Measurements from ENCODE around the gene MAPK9. TPM values are rescaled to one million over a fixed set of nuclear protein-coding genes. Genes with fewer than 3 reads are reported as not detected.

The MAPK9 gene
- total RNA-seq, 2 experiments from 2014 or later: 21.2 to 21.7 TPM

DNA sequence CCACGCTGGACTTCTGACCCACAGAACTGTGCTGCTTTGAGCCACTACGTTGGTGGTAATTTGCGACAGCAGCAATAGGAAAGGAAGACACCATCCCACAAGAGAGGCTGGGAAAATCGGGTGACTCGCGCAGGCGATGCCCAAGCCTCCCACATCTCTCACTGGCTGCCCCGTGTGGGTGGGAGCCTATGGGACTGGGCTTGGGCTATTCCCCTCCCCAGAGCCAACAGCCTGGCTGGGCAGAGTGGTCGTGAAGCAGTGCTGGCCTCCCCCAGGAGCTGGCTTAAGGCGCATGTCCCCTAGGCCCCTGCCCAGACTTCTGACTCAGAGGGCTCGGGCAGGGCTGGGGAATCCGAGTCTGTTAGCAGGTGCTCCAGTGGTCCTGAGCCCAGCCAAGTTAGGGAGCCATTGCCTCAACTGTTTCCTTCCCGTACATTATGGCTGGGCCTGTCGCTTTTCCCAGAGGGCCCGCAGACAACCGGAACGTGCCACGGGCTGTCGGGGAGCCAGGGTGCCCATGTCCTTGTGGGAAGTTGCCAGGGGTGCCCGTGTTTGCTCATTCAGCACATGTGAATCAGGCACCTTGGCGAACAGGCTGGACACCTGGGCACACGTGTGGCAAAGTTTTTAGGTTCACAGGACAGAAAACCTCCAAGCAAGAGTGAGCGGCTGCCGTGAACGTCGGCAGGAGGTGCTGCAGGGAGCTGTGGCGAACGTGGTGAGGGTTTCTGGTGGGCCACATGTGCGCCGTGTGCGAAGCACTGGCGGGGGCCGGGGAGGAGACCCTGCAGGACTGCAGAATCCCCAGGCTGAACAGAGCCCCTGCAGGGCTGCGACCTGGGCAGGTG, 75.9 kb downstream of the MAPK9 start:
- Histone ChIP-seq H3K36me3 (ENCODE audit: insufficient read depth, low read length) (no peaks in the 10 kb centered on the region), H3K4me3 (ENCODE audit: low read length) (no peak overlapping the region), H3K27me3 (ENCODE audit: control insufficient read depth in 1 of 2, insufficient read depth in 2 of 2, low read length in 2 of 2) (peaks cover 7 to 12% of the 10 kb centered on the region in 2 experiments), H3K27ac (ENCODE audit: low read depth in 1 of 2, low read length in 2 of 2) (no peak overlapping the region), H3K4me1 (ENCODE audit: insufficient read depth, low read length) (no peaks in the 10 kb centered on the region), H3K9me3 (ENCODE audit: control insufficient read depth in 1 of 2, insufficient read depth in 1 of 2, low read length in 2 of 2) (peaks cover 45 to 63% of the 10 kb centered on the region in 2 experiments)
- Mint-ChIP-seq H3K4me1 (ENCODE audit: low read depth) (no peaks in the 10 kb centered on the region), H3K36me3 (ENCODE audit: low read depth) (peaks cover 14% of the 10 kb centered on the region), H3K27me3 (peaks cover 13% of the 10 kb centered on the region), H3K9me3 (peaks cover 15% of the 10 kb centered on the region), H3K27ac (no peak overlapping the region), H3K4me3 (no peak overlapping the region)
- ATAC-seq (ENCODE audit: poor library complexity) (no peak), DNase-seq (no peak)
- ChIA-PET POLR2A (no interaction called here), CTCF (no interaction called here)
- TF ChIP-seq, protein P1, sequence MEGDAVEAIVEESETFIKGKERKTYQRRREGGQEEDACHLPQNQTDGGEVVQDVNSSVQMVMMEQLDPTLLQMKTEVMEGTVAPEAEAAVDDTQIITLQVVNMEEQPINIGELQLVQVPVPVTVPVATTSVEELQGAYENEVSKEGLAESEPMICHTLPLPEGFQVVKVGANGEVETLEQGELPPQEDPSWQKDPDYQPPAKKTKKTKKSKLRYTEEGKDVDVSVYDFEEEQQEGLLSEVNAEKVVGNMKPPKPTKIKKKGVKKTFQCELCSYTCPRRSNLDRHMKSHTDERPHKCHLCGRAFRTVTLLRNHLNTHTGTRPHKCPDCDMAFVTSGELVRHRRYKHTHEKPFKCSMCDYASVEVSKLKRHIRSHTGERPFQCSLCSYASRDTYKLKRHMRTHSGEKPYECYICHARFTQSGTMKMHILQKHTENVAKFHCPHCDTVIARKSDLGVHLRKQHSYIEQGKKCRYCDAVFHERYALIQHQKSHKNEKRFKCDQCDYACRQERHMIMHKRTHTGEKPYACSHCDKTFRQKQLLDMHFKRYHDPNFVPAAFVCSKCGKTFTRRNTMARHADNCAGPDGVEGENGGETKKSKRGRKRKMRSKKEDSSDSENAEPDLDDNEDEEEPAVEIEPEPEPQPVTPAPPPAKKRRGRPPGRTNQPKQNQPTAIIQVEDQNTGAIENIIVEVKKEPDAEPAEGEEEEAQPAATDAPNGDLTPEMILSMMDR (IDR thresholded peaks at IDR 0.05): no peak
- intact Hi-C loops (cut with DNase I, micrococcal nuclease): no loop called here

DNA sequence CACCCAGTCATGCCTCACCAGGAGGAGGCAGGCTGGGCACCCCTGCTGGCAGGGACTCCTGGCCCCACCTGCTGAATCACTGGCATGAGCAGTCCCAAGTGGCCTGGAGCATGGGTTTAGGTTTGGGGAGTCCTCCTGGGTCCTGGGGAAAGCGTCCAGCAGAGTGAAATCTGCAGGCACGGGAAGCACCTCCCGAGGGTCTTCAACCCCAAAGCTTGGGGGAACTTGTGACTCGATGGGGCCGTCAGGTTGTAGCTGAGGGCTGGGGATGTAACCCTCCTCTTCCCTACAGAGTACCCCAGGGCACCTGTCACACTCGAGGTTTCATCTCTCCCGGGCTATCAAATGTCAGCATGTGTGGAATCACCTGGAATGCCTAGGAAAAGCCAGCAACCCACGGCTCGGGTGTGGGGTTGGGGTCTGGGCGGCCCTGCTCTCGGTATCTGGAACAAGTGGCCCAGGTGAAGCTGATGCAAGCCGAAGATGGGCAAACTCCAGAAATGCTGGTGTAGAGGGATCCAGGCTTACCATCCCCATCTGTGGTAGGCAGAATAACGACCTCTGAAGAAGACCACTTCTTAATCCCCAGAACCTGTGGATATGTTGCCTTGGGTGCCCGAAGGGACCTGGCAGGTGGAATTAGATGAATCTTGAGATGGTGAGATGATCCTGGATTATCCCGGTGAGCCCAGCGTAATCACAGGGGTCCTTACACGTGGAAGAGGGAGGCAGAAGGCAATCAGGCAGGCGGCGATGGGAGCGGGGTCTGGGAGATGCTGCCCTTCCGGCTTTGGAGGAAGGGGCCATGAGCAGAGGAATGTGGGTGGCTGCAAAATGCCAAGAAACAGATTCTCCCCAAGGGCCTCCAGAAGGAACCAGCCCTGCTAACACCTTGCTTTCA, 76.8 kb downstream of the MAPK9 start:
- H3K4me1 Mint-ChIP-seq (ENCODE audit: low read depth): no peaks in the 10 kb centered on the region

DNA sequence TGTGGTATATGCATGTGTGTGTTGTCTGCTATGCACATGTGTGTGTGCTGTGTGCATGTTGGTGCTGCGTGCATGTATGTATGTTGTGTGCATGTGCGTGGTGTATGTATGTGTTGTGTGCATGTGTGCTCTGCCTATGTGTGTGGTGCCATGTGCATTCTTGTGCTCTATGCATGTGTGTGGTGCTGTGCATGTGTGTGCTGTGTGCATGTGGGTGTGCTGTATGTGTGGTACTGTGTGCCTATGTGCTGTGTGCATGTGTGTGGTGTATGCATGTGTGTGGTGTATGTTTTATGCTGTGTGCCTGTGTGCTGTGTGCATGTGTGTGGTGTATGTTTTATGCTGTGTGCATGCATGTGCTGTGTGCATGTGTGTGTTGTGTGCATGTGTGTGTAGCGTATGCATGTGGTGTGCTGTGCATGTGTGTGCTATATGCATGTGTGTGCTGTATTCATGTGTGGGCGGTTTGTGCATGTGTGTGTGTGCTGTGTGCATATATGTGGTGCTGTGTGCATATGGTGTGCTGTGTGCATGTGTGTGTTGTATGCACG, 78.2 kb downstream of the MAPK9 start:
- Mint-ChIP-seq H3K4me3 (no peak overlapping the region), H3K27me3 (peaks cover 27% of the 10 kb centered on the region), H3K27ac (no peak overlapping the region), H3K36me3 (ENCODE audit: low read depth) (peaks cover 5% of the 10 kb centered on the region), H3K4me1 (ENCODE audit: low read depth) (no peaks in the 10 kb centered on the region), H3K9me3 (peaks cover 7% of the 10 kb centered on the region)
- H3K9me3 ChIP-seq (ENCODE audit: control insufficient read depth in 1 of 2, insufficient read depth in 1 of 2, low read length in 2 of 2): peaks cover 22 to 56% of the 10 kb centered on the region in 2 experiments
- no peaks in the 10 kb centered on the region for H3K4me1 ChIP-seq (ENCODE audit: insufficient read depth, low read length)
- no peaks in the 10 kb centered on the region for H3K36me3 ChIP-seq (ENCODE audit: insufficient read depth, low read length)
- ATAC-seq (ENCODE audit: poor library complexity) (no peak), DNase-seq (no peak)
- intact Hi-C loops (cut with DNase I, micrococcal nuclease): no loop called here
- TF ChIP-seq, protein P1 (IDR thresholded peaks at IDR 0.05): no peak
- H3K27me3 ChIP-seq (ENCODE audit: control insufficient read depth in 1 of 2, insufficient read depth in 2 of 2, low read length in 2 of 2): peaks cover 9 to 19% of the 10 kb centered on the region in 2 experiments
- H3K4me3 ChIP-seq (ENCODE audit: low read length): no peak overlapping the region
- ChIA-PET CTCF (no interaction called here), POLR2A (no interaction called here)
- H3K27ac ChIP-seq (ENCODE audit: low read depth in 1 of 2, low read length in 2 of 2): no peak overlapping the region

More for the DNA sequence above, 76.8 kb downstream of the MAPK9 start:
- Histone ChIP-seq H3K4me3 (ENCODE audit: low read length) (no peak overlapping the region), H3K4me1 (ENCODE audit: insufficient read depth, low read length) (no peaks in the 10 kb centered on the region), H3K36me3 (ENCODE audit: insufficient read depth, low read length) (no peaks in the 10 kb centered on the region), H3K27ac (ENCODE audit: low read depth in 1 of 2, low read length in 2 of 2) (no peak overlapping the region), H3K9me3 (ENCODE audit: control insufficient read depth in 1 of 2, insufficient read depth in 1 of 2, low read length in 2 of 2) (peaks cover 36 to 56% of the 10 kb centered on the region in 2 experiments), H3K27me3 (ENCODE audit: control insufficient read depth in 1 of 2, insufficient read depth in 2 of 2, low read length in 2 of 2) (peaks cover 7 to 19% of the 10 kb centered on the region in 2 experiments)
- Mint-ChIP-seq H3K27ac (no peak overlapping the region), H3K27me3 (peaks cover 22% of the 10 kb centered on the region), H3K4me3 (no peak overlapping the region), H3K36me3 (ENCODE audit: low read depth) (peaks cover 11% of the 10 kb centered on the region), H3K9me3 (peaks cover 13% of the 10 kb centered on the region)
- ATAC-seq (ENCODE audit: poor library complexity): no peak
- CTCF ChIA-PET: no interaction called here
- intact Hi-C loops (cut with DNase I, micrococcal nuclease): no loop called here
- no peak for DNase-seq
- TF ChIP-seq, protein P1 (IDR thresholded peaks at IDR 0.05): no peak
- POLR2A ChIA-PET: no interaction called here

Data from CD4-positive, alpha-beta T cell (primary cell).